Lower leg skin (tissue), 3 donors: ENCODE results near the gene LMBR1L.

Source experiments
- CTCF ChIP-seq, 3 donors: fragments of 450-650 bp; IDR thresholded peaks; one replicate each; pipeline ENCODE4 v1.5.1; 2016; ENCODE audit warnings: antibody characterized with exemption in 3 of 3, mild to moderate bottlenecking in 3 of 3, moderate library complexity in 2 of 3
- POLR2A ChIP-seq, 2 donors: fragments of 450-650 bp; IDR thresholded peaks; one replicate each; pipeline ENCODE4 v1.6.1; 2016 to 2017; ENCODE audit warnings: antibody characterized with exemption in 2 of 2, mild to moderate bottlenecking in 1 of 2, moderate library complexity in 1 of 2

DNA sequence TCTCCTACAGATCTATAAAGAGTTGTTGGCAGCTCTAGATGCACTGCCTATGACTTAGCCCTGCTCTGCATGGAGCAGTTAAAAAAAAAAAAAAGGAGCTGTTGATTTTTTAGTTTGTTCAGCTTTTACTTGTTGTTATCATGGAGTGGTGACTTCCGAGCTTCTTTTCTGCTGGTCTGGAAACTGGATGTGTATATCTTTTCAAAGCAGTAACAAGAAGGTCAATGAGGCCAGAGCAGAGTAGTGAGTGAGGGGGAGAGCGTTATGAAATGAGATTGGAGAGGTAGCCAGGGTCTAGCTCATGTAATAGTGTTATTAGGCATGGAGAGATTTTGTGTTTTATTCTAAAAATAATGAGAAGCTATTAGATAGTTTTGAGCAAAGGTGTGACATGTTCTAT, 33.7 kb upstream of the LMBR1L start:
- TF ChIP-seq CTCF (IDR thresholded peaks at IDR 0.05) (no peak), POLR2A (IDR thresholded peaks at IDR 0.05) (no peak)
